GM18499 (cell line): ENCODE measurements around the gene CCDC141.

ENCODE experiments used
- ATAC-seq: cut with Tn5 transposase; IDR thresholded peaks from one replicate; pipeline ENCODE4 v1.9.1; 2021; ENCODE audit warnings: moderate number of reproducible peaks; ENCODE audit not compliant: insufficient read depth, unreplicated experiment

CCDC141 gene

DNA sequence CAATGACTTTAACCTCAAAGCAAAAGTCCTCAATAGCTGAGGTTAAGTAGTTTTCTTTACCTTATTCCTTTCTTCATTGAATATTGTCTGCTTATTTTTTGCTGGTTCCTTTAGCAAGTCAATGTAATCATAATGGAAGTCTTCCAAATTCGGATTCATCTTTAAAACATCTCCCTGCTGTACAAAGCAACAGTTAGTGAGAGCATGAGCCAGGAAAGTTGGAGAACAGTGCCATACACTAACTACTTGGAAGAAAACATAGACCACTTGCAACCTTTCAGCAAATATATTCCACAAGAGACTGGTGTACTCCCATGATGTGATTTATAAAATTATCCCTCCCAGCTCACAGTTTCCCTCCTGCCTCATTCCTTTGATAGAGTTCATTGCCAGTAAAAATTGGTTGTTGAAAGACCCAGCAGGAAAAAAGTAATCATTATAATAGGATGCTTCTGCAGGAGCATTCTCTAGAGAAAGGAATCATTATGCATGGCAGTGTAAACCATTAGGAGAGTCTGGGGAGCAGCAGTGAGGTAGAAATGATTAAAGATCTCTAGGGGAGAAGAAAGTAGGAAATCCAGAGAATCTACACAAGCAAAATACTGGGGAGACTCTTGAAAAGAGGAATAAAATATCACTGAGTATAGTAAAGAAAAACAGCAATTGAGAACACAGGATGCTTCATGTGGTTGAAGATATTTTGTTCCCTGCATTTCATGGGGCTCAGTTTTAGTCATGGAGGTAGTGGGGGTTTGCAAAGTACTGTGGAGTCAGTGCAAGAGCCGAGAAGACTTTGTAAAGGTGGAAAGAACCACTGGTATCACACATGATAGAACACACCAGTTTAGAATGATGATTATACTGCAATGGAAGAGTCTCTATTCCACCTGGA, 204.1 kb downstream of the CCDC141 start:
- no peak for ATAC-seq

DNA sequence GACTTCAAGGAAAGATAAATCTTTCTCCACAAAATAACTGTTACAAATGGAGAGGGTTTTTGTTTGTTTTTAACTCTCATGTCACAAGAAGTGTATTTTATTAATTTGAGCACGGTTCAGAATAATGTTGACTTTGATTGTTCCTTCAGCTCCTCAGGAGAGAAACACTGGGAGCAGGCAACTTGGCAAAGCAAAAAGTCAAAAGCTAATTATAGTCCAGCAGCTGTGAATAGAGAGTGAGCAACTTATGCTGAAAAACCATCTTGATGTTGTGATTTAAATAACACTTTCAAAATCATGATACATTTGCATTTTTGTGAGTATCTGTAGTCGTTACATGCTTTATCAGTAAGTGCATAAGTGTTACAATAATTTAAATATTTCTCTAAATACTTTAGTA, 205.2 kb downstream of the CCDC141 start:
- no peak for ATAC-seq

DNA sequence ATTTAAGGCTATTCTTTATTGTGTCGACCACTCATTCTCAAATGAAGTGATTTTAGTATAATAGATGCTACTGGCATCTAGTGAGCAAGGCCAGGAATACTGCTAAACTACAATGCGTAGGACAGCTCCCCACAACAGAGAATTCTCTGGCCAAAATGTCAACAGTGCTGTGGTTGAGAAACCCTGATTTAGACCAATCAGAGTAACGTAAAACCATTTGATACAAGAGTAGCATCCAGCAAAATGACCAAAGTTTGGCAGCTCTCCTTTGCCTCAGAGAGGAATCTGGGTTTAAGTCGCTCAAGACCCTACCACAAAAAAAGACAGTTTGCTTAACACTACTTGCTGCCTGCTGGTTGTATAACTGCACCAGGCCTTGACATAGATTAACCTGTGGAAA, 205.7 kb downstream of the CCDC141 start:
- no peak for ATAC-seq

DNA sequence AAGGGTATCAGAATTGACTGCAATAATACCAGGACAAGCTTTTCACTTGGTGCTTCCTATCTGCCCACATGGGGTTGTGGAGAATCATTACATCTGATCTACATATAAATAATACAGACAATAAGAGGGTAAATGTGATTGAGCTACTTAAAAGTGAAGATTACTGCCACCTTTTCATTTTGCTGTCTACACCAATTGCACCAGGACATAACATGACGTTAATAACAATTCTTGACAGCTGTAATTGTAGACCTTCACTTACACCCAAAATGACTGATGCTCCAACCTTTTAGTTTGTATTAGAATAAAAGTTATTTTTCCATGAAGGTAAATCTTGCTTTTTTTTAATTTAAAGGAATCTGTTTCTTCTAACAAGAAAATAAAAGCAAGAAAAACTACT, 206.2 kb downstream of the CCDC141 start:
- ATAC-seq: no peak

DNA sequence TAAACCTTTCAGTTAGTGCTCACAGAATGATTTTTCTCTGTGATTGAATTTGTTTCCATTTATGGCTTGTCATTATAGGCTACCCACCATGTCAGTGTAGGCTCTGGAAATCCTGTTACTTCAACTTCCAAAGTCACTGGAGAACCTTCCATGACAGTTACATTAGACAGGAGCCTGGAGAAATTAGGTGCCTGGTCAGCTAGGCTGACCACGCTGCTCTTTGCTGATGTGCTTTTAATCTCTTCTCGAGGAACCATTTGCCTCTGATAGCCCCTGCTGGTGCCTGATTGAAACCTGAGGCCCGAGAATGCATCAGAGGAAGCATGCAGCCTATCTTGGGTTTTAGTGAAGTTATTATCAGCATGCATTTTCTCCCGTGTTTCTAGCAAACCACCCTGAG, 213.1 kb downstream of the CCDC141 start:
- ATAC-seq: no peak

DNA sequence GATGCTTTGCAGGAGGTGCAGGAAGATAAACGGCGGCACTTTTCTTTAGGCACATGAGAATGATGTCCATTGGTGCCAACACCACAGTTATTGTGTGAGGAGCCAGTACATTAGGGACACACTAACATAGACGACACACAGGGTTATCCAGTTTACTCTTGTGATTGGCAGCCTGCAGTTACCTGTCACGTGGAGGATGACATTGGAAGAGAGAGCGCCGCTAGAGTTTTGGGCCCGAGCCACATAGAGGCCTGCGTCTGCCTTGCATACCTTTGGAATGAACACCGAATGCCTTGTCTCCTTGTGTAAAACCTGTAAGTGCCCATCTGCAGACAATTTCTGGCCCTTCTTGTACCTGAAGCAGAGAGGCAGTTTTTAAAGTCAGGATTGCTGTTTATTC, 215.9 kb downstream of the CCDC141 start:
- ATAC-seq: no peak

DNA sequence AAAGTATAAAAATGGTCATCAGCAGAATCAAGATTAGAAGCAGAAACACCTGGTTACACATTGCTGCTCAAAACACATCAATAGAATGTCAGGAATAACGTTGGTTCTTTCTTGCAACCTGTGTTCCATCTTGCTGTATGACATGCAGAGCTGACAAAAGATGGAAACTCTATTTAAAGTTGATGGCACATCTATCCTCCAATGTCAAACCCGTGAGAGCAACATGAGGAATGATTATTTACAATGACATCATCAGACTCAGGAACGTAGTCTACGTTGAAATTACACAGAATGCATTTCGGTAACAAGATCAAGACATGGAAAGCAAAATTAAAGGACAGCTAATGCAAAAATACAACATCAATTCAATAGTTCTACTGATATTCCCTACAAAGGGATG, 216.6 kb downstream of the CCDC141 start:
- ATAC-seq: no peak

DNA sequence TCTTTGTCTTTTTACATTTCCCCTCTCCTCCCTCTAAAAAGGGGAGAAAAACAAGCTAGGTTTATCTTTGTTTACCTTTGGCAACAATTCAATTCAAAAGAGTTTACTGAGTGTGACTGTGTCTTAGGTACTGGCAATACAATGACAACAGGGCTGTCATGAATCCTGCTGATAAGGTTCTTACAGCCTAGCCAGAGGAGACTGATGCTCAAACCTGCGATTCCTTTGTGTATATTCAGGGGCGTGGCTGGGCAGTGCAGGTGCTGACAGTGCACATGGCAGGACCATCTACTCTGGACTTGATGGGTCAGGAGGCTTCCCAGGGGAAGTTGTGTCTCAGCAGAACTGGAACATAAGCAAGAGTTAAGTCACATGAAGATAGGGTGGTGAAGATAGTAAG, 219.5 kb downstream of the CCDC141 start:
- no peak for ATAC-seq

DNA sequence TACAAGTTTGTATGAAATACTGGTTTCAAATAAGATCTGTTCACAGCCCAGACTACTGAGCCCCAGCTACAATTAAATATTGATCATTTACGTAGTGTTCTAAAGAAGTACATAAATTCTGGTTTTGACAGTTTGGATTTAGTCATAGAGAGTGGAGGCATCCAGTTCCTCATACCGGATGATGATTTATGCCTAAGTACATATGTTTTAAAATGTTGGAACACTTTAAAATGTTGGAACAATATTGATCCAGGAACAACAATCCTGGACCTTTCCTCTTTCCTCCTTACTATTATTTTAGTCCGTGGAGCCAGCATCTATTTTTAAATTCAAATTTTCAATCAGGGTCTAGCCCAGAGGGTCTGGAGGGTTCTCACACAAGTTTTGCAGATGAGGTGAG, 220.0 kb downstream of the CCDC141 start:
- ATAC-seq: no peak

DNA sequence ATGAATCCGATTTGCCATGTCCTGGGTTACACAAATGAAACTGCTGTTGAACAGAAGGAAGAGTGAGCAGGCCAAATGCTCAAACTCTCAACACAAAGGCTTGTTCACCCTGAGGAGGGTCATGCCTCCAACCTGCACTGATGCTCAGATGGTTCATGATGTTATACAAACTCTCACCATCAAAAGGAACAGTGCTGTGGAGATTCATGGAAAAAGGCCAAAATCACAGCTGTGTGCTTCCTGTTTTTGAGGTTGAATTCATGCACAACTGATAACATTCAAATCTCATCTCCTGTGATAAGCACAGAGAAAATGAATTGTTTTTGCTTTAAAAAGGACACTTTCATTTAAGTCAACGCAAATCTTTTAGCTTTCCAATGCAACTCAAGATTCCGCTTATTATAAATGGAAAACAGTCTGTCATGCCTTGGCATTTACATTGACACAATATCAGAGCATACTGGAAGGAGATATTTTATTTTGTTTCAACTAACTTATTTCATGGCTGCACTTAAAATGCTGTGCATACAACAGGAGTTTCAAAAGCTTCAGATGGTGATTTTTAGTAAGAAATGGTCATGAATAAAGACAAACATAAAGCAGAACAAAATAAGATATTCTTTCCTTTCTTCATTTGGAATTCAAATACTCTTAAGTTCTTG, 220.5 kb downstream of the CCDC141 start:
- no peak for ATAC-seq

DNA sequence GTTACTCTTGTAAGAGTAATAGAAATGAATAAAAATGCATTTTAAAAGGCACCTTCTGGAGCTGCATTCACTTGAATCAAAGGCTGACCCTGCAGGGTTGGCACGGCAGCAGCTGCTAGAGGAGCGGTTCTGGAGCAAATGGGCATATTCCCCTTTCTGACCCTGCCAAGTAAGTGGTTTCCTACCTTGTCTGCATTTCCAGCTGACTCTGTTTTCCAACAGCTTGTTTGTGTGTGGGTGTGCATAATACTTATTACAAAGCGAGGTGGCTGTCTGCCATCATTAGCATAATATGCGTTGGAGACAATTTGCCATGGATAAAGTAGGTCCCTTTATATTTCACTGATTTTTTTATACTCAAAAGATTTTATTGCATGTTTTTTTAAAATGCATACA, 221.5 kb downstream of the CCDC141 start:
- no peak for ATAC-seq

DNA sequence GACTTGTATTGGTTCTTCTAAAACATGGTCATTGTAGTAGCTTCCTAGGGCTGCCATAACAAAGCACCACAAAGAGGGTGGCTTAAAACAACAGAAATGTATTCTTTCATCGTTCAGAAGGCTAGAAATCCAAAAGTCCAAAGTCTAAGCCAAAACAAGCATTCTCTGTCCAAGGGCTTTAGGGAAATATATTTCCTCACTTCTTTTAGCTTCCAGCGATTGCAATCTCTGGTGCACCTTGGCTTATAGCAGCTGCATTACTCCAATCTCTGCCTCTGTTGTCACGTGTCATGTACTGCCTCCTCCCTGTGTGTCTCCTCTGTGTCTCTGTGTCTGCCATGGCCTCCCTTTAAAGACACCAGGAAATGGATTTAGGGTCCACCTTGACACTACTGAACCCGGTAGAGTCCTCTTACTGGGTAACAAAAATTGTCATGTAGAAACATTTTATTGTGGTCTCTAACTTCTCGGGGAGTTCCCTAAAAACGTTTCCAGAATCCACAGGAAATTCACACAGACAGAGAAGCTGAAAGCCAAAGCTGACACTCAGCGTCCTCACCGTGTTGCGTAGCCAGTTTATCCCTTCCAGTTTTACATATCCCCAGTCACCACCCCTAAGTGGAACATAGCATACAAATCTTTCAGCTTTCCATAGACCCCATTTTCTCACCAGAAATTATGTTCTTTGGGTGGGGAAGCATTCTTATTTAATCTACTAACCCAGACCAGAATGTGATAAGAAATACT, 222.0 kb downstream of the CCDC141 start:
- ATAC-seq: no peak

DNA sequence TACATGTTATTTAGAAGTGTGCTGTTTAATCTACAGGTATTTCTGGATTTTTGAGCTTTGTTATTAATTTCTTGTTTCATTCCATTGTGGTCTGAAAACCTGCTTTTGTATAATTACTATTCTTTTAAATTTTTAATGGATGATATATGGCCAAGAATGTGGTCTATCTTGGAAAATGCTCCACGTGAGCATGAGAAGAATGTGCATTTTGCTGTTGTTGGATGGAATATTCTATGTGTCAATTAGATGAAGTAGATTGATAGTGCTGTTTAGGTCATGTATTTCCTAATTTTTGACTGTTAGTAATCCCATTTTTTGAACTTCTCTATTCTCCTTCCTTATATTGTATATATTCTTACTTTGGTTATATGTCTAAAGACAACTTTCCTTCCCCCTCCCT, 222.8 kb downstream of the CCDC141 start:
- ATAC-seq: no peak

DNA sequence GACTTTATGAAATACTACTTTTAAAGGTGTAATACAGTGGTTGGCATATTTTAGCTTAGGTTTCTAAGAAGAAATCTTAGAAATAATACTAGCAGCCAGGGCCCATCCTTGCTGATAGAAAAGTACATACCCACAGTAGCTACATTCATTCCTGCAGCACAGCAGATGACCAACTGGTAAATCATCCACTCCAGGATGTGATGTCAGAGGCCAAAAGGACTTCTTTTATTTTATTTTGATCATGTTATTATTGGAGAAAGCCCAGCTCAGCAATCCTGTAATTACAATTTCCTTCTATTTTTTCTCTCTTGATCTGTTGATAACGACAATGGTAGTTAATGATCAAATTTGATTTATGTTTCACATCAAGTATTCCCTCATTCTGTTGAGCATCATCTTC, 224.8 kb downstream of the CCDC141 start:
- no peak for ATAC-seq

DNA sequence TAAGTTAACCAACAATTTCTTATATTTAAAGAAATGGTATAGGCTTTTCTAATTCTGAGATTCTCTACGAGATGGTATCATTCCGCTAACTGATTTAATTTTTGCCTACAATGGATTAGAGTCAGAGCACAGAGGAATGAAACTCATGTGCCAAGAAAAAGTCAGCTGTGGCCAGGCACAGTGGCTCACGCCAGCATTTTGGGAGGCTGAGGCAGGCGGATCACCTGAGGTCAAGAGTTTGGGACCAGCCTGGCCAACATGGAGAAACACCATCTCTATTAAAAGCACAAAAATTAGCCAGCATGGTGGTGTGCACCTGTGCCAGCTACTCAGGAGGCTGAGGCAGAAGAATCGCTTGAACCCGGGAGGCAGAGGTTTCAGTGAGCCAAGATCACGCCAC, 225.8 kb downstream of the CCDC141 start:
- ATAC-seq: no peak

DNA sequence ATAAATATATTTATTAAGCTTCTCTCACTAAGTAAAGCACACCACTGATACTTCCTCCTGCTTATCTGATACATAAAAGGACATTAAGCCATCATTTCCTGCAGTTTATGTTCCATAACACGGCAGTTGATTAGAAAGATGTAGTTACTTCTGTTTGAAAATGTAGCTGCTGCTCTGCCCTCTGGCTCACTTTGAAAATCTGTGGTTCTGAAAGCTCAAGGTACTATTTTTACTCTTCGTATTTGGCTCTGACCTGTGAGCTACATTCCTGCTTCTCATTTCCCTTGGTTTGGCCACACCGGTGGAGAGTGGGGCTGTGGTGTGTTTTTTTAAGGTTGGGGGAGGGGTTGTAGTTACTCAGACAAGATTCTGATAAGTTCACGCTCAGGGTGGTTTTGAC, 229.9 kb downstream of the CCDC141 start:
- peak; percentile 75 for ATAC-seq

DNA sequence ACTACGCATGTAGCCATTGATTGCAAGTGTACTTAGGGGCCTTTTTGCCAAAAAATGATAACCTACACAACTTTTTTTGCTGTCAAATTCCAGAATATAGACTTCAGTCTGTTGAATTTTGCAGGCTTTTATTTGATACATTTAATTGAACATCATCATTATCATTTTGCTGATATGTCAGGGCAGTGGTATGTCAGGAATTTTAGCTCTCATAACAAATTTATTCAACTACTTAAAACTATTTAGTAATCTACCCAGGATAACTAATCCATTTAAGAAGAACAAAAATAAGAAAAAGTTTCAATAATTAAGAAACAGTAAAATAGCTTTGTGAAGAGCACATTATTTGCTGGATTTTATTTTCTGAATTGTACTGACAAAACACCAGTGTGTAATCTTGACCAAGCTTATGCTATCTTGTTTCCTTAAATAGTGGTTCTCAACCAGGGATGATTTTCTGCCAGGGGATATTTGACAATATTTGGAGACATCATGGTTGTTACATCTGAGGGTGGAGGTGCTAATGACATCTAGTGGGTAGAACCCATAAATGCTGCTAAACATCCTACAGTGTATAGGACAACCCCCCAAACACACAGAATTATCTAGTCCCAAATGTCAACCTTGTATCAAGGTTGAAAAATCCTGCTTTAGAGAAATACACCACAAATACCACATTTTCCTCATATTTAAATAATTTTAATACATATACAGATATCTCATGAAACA, 230.6 kb downstream of the CCDC141 start:
- no peak for ATAC-seq

DNA sequence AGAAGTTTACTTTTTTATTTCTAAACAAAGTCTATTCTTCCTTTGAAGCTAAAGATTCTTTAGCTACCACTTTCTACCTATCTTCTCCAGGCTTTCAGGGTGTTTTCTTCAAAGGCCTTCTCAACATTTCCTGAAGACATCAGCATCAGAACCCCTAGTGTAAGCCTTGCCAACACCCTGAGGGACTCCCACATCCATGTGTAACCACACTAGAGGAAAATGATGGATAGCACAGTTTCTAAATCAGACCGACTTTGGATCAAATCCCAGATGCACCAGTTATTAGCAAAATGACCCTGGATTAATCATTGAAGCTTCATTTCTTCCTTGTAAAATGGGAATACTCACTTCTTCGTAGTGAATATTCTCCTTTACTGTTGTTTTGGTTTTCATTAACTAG, 238.0 kb downstream of the CCDC141 start:
- ATAC-seq: no peak

DNA sequence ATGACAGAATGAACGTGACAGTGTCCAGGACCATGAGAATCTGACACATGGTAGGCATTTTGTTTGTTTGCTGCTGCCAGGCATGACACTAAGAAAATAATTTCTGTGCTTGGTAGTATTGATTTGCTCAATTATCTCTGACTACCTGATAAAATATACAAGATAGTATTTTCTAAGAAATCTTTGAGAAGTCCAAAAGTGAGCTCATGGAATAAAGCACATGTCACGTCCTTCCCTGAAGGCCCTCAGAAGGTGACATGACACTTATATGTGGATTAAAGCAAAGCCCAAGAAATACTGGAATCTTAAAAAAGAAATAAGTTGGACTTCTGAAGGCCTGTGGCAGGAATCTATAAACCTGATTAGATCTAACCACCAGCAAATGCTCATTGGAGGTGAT, 238.9 kb downstream of the CCDC141 start:
- no peak for ATAC-seq

DNA sequence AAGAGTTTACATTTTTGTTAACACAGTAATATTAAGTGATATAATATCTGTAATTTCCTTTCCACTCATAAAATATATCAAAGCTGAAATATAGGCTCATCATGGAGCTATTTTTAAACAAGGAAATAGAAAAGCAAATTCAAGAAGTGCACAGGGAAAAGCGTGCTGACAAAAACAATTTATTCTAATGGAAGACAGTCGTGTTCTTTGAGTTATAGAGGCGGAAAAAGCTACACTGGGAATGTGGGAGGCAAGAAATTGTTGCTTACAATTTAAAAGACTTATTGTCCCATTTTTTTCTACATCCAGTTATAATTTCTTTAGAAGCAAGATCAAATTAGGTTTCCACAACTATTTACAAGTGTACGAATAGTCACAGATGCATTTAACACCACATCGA, 239.5 kb downstream of the CCDC141 start:
- ATAC-seq: no peak
